Astrocyte of the cerebellum (primary cell): Measurements from ENCODE around the gene TRDMT1.

Source experiments
- DNase-seq: peaks from one replicate; pipeline ENCODE4 v3.0.0-alpha.2; 2011; ENCODE audit warnings: low read depth
- H3K4me3 ChIP-seq: 2 replicates; pipeline ENCODE4 v1.5.1; 2011; ENCODE audit warnings: mild to moderate bottlenecking, low read depth, low read length, moderate library complexity
- CTCF ChIP-seq: IDR thresholded peaks from 2 replicates; pipeline ENCODE4 v1.5.1; 2012; ENCODE audit warnings: low read length, low read depth, moderate library complexity, mild to moderate bottlenecking; ENCODE audit errors: missing control alignments
- in situ Hi-C: cut with HindIII; loops from 2 replicates; pipeline ENCODE4 v1.10.0; 2017; ENCODE audit warnings: low sequenced_read_pairs

Gene TRDMT1

GRCh38 chr10:17216901-17217395, 15.5 kb upstream of the TRDMT1 start:
- in situ Hi-C loops, result loop anchor here (25.0 kb wide), 1 partner anchor 205 kb away; no protein-coding TSS in a partner anchor
- no peak overlapping the region for H3K4me3 ChIP-seq

GRCh38 chr10:17216217-17216900, 14.9 kb upstream of the TRDMT1 start:
- no peak overlapping the region for H3K4me3 ChIP-seq
- in situ Hi-C loops, result loop anchor here (25.0 kb wide), 1 partner anchor 204 kb away; no protein-coding TSS in a partner anchor
- TF ChIP-seq CTCF, result no peak
- peak; percentile 84 for DNase-seq

More at GRCh38 chr10:17216901-17217395, 15.5 kb upstream of the TRDMT1 start:
- no peak for DNase-seq
- no peak for TF ChIP-seq CTCF

GRCh38 chr10:17215782-17216122, 14.3 kb upstream of the TRDMT1 start:
- in situ Hi-C loops, result loop anchor here (25.0 kb wide), 1 partner anchor 203 kb away; no protein-coding TSS in a partner anchor
- no peak for DNase-seq
- no peak for TF ChIP-seq CTCF
- H3K4me3 ChIP-seq, result no peak overlapping the region

GRCh38 chr10:17214971-17215781, 13.7 kb upstream of the TRDMT1 start:
- peak; percentile 98 for DNase-seq
- in situ Hi-C loops, result loop anchor here (25.0 kb wide), 1 partner anchor 203 kb away; no protein-coding TSS in a partner anchor
- H3K4me3 ChIP-seq, result peak overlapping the region; percentile 18
- TF ChIP-seq CTCF, result no peak

- in situ Hi-C loops, result loop anchor here (25.0 kb wide), 1 partner anchor 202 kb away; no protein-coding TSS in a partner anchor
- peak overlapping the region; percentile 18 for H3K4me3 ChIP-seq
- no peak for TF ChIP-seq CTCF
- no peak for DNase-seq
Measured at GRCh38 chr10:17214526-17214925, 13.1 kb upstream of the TRDMT1 start.

GRCh38 chr10:17213646-17214349, 12.3 kb upstream of the TRDMT1 start:
- in situ Hi-C loops, result loop anchor here (25.0 kb wide), 1 partner anchor 201 kb away; no protein-coding TSS in a partner anchor
- H3K4me3 ChIP-seq, result no peak overlapping the region
- TF ChIP-seq CTCF, result no peak
- DNase-seq, result no peak
